ENCODE measurements around the gene PAOX.
"Not testable (repeated sequence)": the region's sequence is repeated elsewhere in the genome, so short reads cannot be mapped to it uniquely, and the experiment has no call there.

PAOX gene

GRCh38 chr10:133405844-133406527 lies 26.9 kb downstream of the PAOX start:
- DNase-seq (ENCODE audit: low read depth) = no peak

DNA sequence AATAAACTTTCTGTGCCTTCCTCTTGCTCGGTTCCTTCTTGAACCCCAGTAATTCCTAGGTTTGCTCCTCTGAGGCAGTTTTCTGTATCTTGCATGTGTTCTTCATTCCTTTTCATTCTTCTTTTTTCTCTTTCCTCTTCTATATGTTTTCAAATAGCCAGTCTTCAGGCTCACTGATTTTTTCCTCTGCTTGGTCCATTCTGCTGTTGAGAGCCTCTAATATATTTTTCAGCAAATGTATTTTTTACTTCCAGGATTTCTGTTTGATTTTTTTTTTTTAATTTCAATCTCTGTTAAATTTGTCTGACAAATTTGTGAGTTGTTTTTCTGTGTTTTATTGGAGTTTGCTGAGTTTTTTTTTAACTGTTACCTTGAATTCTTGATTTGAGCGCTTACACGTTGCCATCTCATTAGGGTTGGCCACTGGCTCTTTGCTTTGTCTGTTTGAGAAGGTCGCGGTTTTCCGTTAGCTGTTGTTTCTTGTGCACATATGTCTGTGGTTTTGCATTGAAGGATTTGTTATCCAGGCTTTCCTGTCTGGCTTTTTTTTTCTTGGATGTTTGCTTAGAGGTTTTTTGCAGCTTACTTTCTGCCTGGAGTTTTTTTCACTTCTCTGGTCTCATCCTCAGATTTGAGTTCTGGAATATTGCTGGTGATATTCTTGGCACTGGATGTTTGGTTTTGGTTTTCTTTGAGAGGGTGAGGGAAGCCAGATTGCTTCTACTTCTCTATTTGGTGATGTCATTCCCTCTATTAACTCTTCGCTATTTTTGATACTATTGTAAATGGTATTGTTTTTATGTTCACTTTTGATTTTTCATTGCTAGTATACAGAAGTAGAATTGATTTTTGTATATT lies 32.7 kb downstream of the PAOX start:
- no peak for DNase-seq (ENCODE audit: low read depth)

GRCh38 chr10:133412381-133412711 lies 33.3 kb downstream of the PAOX start:
- no peak for DNase-seq (ENCODE audit: low read depth)

DNA sequence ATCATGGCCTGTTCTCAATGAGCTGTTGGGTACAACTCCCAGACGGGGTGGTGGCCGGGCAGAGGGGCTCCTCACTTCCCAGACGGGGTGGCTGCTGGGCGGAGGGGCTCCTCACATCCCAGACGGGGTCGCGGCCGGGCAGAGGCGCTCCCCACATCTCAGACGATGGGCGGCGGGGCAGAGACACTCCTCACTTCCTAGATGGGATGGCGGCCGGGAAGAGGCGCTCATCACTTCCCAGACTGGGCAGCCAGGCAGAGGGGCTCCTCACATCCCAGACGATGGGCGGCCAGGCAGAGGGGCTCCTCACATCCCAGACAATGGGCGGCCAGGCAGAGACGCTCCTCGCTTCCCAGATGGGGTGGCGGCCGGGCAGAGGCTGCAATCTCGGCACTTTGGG lies 35.3 kb downstream of the PAOX start:
- not testable (repeated sequence) for DNase-seq (ENCODE audit: low read depth)

DNA sequence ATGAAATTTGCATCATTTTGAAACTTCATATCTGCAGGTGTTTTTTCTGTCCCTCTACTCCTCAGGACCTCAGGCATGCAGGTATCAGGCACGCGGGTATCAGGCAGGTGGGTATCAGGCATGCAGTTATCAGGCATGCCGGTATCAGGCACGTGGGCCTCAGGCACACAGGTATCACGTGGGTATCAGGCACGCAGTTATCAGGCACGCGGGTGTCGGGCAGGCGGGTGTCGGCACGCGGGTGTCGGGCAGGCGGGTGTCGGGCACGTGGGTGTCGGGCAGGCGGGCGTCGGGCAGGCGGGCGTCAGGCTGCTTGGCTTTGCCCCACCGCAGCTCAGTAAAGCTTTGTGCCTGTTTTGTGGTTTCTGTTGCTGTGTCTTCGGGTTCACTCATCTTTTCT lies 36.7 kb downstream of the PAOX start:
- DNase-seq (ENCODE audit: low read depth) = no peak

GRCh38 chr10:133418289-133418993 lies 39.4 kb downstream of the PAOX start:
- DNase-seq (ENCODE audit: low read depth) = no peak

DNA sequence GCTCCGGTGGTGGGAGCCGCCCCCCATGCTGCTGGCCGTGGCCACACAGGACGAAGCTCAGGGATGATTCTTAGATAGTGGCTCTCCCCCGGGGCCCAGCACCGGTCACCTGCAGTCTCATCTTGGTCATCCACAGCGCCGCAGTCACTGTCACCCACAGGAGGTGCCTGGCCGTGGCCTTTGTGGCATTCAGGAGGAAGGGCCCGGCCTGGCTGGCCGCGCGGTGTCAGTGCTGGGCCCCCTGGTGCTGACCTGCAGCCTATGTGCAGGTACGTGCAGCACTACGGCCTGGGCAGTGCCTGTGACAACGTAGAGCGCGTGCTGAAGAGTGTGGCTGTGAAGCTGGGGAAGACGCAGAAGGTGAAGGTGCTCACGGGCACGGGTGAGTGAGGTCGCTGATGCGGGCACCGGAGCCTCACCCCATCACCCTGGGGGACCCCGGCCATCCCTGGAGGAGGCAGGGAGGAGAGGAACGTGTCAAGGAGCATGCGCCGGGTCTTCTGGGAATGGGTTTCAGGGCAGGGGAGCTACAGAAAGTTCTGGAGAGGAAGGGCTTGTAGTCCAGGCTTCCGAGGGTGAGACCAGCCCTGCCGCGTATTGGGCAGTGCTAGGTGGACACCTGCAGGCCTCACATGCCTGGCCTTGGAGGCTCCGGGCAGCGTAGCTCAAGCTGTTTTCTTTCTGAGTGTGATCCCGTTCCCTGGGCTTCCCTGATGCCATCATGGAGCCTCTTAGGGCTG lies 40.3 kb downstream of the PAOX start:
- no peak for DNase-seq (ENCODE audit: low read depth)

DNA sequence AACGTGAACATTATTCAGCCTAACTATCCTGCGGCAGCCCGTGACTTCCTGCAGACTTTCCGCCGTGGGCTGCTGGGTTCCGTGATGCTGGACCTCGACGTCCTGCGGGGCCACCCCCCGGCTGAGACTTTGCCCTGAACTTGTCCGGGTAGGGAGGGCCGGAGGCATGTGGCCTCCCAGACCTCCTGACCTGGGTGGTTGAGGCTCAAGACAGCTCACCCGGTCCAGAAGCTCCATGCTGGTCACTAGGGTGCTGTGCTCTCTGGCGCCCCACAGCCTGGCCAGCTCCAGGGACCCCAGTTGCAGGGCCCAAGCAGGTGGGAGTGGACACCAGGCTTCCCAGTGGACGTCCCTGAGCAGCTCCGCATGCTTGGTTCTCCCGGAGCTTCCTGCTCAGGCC lies 41.0 kb downstream of the PAOX start:
- DNase-seq (ENCODE audit: low read depth) = no peak

- no peak for DNase-seq (ENCODE audit: low read depth)
Measured at GRCh38 chr10:133420579-133420978, 41.5 kb downstream of the PAOX start.

- no peak for DNase-seq (ENCODE audit: low read depth)
Measured at GRCh38 chr10:133421336-133422222, 42.5 kb downstream of the PAOX start.

DNA sequence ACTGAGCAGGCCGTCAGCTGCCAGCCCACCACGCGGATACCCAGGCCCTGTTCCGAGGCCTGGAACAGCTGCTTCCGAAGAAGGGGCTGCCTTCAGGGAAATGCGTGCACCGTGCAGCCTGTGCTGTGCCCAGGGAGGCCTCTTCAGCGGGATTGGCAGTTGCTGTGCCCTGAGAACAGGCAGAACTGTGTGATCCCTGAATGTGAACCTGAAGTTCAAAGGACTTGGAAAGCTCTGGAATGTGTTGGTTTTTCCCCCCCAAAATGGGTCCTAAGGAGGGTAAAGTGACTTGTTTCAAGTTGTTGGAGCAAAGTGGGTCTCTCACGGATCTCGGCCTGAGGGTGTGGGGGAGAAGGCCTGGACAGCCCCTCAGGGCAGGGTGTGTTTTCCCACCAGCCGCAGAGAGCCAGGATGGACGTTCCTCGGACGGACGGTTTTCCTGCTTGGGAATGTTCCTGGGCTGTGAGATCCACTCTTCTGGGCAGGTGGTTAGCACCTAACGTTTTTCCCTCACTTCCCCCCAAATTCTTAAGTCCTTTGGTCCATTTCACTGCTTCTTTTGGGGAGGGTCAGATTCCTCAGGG lies 43.3 kb downstream of the PAOX start:
- DNase-seq (ENCODE audit: low read depth) = no peak

GRCh38 chr10:133422807-133423771 lies 44.0 kb downstream of the PAOX start:
- DNase-seq (ENCODE audit: low read depth) = no peak

- DNase-seq (ENCODE audit: low read depth) = not testable (repeated sequence)
Measured at GRCh38 chr10:133424102-133424501, 45.0 kb downstream of the PAOX start.

GRCh38 chr10:133424601-133425000 lies 45.5 kb downstream of the PAOX start, which contains the start of gene SPRN:
Gene SPRN, minus strand, starts transcription at chr10:133424625. Its CDS starts 944 bp downstream, at chr10:133423681.
- DNase-seq (ENCODE audit: low read depth) = not testable (repeated sequence)

- not testable (repeated sequence) for DNase-seq (ENCODE audit: low read depth)
Measured at GRCh38 chr10:133429571-133429970, 50.5 kb downstream of the PAOX start.

DNA sequence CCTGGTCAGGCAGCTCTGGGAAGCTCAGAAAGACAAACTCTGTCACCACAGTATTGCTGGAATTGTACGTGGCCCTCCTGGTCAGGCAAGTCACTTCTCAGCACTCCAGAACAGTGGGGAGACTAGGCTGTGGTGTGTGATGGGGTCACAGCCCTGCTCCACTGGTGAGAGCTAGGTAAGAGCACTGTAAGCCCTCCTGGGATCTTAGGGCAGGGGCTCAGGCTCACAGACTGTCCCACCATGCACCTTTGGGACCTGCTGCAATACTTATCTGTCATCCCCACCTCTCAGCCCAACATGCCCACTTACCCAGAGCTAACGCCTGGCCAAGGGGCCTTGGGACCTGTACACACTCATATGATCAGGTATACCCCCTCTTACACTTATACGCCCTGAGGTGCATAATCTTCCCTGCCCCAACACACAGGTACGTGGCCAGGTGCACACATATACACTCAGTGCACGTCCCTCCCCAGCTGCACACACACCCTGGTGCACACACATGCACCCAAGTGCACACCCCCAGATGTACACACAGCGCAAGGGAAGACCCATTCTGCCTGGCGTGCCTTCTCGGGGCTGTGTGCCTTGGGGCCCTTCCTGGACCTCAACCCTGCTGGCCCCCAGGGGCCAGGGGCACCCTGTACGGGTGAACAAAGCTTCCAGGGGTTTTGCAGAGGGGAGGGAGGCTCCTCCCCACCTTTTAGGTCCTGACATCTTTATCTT lies 53.0 kb downstream of the PAOX start:
- not testable (repeated sequence) for DNase-seq (ENCODE audit: low read depth)

- not testable (repeated sequence) for DNase-seq (ENCODE audit: low read depth)
Measured at GRCh38 chr10:133432789-133433188, 53.7 kb downstream of the PAOX start.

DNA sequence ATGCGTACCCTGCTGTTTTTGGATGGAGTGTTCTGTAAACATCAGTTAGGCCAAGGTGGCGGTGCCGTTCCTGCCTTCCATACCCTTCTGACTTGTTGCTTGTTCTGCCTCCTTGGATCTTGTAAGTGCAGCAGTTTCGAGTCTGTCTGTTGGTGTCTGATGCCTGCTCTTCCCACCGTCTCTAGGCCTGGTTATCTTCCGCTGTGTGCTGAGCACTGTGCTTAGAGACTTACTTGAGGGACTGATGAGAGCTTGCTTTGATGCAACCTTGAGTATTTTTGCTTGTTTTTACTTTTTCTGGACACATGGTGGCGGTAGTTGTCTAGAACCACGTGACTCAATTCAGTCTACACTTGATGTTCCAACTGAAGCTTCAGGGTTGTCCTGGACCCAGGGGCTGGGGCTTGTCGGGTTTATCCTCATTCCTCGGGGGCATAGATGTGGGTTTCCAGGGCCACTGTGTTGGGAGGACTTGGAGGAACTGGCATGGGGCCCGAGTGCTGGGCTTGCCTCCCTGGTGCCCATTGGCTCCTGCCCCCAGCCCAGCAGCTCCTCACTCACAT lies 59.7 kb downstream of the PAOX start:
- no peak for DNase-seq (ENCODE audit: low read depth)
